NCI-H2227 (cell line): ENCODE data around the gene C16orf74.

Experiments used
- DNase-seq: peaks from one replicate; lab custom pipeline; 2025; ENCODE audit not compliant: unreplicated experiment; lab: John Stamatoyannopoulos, UW

C16orf74 gene

DNA sequence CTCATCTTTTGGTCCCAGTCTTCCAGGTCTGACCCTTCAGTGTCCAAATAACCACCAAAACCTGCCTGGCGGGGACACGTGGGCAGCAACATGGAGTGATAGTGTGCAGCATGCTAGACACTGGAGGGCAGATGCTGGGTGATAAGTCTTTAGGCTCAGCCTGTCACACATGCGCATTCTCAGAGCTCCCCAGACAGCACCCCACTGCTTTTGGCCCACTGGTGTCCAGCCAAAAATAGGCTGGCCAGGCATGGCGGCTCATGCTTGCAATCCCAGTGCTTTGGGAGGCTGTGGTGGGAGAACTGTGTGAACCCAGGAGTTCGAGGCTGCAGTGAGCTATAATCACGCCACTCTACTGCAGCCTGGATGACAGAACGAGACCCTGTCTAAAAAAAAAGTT is 74.4 kb downstream of the C16orf74 start:
- no peak for DNase-seq

DNA sequence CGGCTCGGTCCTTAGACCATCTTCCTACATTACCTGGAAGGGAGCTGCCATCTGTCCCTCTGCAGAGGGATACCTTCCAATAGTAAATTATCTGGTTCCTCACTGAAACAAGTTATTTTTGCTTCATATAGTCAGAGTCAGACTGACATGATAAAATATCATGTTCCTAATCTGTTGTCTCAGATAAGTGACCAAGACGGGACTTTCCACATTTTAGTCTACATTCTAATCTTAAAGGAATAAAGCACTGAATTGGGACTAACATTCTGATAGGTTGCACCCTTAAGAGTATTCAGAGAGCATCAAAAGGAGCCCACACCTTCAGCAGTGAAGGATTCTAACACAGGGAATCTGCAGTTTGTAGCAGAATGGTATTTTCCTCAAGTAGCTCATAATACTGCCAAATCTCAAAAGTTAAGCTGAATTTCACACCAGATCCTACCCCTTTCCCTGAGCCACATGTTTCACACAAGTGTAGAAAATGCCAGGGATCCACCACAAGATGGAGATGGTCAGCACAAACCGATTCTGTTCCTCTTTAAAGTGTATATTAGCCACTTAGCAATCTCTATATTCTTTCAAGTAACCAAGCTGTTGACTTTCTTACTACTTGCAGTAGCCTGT is 75.5 kb downstream of the C16orf74 start:
- DNase-seq: no peak

DNA sequence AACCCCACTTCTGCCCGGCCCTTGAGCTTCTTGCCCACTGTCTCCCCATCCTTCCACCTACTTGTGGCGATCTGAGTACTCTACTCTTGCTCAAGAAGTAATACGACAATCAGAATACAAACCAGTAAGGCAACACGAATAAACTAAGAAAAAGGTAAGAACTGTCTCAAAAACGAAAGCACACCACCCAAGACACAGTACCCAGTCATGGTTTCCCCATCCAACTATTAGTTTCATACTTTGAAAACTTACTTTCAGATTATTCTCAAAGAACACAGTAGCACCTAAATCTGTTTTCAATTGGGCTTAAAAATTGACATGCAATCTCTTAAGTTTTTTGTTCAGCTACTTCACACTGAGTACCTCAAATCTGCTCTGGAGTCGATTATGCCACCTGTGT is 76.1 kb downstream of the C16orf74 start:
- DNase-seq: no peak

DNA sequence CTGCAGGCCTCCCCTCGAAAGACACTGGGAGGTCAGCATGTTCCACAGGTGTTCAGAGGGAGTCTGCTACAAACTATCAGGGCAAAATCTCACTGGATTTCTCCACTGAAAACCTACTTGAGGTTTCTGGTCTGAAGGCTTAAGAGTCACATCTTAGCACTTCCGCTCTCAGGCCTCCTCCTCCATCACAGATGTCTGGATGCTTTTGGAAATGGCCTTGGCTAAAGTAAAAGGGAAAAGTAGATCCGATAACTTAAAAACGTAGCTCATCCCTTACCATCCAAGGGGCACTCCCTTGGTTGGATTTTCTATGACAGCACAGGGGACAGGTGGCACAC is 76.5 kb downstream of the C16orf74 start:
- no peak for DNase-seq

DNA sequence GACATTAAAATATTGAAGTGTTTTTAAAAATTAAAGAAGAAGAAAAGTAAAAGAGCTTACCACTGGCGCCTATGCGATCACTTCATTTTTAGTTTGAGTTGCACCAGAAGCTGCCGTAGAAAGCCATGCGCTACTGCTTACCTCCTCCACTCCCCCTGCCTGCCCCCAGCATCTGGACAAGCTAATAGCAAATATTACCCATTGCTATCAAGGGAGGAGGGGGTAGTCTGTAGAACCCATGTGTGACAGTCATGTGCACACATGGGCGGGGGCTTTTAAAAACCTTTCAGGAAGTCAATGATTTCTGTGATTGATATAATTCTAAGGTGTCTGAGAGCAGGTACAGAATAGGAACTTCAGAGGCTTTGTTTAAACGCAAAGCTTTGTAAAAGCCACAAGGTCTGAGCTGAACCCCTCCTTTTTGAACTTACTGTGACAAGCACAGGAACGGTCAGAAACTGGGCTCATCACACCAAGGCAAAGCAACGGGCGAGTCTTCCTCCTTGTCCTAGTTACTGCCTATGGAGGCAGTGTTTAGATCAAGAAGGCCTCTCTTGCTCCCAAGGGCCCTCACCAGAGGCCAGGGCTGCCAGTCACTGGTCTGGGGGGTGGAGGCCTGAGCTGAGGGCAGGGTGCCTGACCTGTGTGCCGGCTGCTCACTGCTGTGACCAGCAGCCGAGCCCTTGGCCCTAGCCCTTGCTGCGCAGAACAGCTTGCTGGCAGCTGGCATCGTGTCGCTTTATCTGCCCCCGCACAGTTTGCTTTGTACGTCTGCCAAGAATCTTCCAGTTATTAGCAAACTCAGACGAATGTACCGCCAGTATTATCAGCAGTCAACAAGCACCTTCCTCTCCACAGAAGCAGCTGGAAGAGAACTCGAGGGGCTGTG is 77.1 kb downstream of the C16orf74 start:
- DNase-seq: no peak

DNA sequence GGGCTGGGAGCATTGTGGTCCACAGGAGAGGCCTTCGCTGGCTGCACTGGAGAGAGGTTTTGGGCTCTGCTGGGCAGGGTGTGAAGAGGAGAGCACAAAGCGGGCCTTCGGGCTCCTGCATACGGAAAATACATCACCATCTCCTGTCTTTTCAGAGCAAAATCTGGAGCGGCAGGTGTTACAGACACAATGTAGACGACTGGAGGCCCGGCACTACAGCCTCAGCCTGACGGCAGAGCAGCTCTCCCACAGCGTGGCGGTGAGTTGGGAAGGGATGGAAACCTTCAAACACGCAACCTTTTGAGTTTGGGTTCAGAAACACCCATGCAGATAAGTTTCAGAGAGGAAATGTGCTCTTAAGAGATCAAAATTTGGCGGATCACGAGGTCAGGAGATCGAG is 80.1 kb downstream of the C16orf74 start:
- DNase-seq: no peak

DNA sequence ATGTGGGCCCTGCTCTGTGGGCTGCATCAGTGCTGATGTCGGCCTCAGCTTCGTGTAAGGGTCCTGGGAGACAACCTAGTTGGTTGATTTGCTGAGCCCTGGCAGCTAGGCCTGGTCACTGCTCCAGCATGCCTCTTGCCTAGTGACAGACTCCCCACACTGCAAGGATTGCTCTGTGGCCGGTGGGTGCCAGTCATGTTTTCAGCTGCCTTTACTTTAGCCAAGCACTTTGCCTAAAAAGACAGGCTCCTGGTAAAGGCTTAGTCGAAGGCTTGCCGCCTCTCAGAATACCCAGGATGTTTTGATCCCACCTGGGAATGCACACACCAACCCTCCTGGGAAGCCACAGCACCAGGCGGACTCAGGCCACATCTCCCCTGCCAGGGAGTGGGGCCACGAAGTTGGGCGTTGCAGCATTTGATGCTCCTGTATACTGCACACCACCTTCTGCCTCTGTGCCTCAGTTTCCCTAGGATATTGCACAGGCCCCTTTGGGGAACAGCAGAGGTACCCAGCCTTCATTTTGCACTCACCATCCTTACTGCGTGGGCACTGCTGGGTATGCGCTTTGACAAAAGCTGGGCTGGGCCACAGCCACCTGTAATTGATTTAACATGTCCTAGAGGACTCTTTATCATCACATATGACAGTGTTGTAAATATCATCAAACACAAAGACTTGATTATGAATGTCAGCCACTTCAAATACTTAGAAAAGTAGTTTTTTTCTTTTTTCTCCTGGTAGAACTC is 82.0 kb downstream of the C16orf74 start:
- no peak for DNase-seq

DNA sequence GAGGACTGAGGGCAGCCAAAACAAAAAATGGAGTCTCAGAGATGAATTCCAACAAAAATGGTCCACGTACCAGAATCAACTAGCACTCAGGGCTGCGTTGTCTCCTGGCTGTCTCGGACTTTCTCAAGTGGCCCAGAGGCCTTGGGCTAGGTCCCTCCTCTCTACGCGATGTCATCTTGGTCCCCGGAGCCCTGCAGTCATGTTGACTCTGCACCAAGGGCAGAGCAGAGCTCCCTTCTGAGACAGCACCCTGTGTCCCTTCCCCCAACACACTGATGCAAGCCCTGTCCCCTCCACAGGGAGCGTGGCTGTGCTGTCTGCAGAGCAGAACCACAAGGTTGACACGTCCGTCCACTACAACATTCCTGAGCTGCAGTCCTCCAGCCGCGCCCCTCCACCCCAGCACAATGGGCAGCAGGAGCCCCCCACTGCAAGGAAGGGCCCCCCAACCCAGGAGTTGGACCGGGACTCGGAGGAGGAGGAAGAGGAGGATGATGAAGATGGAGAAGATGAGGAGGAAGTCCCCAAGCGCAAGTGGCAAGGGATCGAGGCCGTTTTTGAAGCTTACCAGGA is 83.0 kb downstream of the C16orf74 start:
- no peak for DNase-seq

DNA sequence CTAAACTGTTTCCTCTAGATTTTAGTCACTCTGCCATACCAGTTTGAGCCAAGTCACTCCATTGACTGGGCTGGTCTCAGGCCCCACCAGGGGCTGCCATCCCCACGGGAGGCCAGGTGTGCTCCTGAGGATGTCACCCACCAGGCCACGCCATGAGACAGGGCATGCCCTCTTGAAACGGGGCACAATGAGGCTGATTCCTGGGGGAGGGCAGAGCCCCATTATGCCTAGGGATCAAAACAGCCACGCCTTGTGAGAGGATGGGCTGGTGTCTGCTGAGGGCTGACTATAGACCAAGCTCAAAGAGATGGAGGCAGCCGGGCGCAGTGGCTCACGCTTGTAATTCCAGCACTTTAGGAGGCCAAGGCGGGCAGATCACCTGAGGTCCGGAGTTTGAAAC is 83.6 kb downstream of the C16orf74 start:
- no peak for DNase-seq

DNA sequence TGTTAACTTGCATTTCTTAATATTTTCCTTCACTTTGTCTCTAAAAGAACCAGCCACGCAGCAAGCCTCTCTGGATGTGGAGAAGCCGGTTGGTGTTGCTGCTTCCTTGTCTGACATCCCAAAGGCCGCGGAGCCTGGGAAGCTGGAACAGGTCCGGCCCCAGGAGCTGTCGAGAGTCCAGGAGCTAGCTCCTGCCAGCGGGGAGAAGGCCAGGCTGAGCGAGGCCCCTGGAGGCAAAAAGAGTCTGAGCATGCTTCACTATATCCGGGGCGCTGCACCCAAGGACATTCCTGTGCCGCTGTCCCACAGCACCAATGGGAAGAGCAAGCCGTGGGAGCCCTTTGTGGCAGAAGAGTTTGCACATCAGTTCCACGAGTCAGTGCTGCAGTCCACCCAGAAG is 85.0 kb downstream of the C16orf74 start:
- DNase-seq: no peak

DNA sequence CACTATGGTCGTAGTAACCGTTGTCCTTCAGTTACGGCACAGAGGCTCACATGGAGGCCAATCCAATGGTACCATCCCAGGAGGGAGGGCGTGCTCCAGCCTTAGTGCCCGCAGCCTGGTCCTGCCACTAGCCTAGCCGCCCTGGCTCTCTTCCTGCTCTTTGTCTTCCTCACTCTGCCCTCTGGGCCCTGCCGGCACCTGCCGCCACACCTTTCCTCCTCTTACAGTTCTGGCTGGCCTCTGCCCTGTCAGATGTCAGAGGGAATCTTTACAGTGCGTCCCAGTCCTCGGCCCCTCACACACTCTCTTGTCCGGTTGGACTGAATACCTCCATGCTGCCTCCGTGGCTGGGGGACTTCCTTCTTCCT is 85.5 kb downstream of the C16orf74 start:
- no peak for DNase-seq

DNA sequence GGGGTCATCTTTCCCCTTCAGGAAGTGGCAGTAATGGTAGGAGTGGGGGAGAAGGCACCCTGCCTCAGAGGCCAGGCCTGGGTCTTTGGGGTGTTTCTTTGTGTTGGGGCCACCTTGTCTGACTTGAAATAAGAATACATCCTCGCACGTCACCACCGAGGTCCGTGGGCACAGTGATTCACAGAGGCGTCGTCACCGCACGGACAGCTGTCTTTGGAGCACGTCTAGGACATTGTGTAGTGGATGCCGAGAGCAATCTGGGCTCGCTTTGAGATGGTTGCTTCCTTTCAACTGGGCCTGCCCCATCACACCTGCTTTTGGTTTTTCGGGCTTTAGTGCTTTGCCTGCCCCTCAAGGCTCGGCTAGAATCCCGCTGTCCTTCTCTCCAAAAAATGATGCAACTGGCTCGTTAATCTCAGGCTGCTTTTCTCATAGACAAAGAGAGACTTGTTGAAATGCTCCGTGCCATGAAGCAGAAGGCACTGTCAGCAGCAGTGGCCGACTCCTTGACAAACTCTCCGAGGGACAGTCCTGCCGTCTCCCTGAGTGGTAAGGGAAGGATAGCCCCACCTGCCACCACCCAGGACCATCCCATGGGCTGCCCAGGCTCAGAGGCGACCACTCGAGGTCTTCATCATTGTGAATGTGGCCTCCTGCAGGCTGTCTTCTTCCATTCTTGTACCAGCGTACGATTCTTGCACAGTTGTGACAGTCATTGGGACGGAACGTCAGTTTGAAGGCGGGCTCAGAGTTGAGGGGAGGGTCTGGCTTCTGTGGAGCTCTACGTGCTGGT is 86.1 kb downstream of the C16orf74 start:
- DNase-seq: no peak

DNA sequence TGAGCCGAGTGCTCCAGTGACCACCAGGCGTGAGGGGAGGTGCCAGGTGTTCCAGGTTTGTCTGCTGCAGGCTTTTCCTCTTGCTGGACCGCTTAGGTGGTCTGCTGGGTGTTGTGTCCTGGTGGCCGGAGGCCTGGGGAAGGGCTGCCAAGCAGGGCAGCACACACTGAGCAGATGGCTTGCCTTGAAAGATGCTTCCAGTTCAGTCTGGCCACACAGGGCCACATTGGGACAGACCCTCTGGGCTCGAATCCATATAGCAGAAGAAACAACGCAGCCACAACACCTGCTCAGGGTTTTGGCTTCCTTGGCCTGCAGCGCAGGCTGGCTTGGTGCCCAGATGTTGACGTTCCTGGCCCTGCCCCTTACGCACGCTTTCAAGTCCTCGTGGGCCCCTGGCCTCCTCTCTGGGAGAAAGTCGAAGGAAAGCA is 87.0 kb downstream of the C16orf74 start:
- DNase-seq: no peak

DNA sequence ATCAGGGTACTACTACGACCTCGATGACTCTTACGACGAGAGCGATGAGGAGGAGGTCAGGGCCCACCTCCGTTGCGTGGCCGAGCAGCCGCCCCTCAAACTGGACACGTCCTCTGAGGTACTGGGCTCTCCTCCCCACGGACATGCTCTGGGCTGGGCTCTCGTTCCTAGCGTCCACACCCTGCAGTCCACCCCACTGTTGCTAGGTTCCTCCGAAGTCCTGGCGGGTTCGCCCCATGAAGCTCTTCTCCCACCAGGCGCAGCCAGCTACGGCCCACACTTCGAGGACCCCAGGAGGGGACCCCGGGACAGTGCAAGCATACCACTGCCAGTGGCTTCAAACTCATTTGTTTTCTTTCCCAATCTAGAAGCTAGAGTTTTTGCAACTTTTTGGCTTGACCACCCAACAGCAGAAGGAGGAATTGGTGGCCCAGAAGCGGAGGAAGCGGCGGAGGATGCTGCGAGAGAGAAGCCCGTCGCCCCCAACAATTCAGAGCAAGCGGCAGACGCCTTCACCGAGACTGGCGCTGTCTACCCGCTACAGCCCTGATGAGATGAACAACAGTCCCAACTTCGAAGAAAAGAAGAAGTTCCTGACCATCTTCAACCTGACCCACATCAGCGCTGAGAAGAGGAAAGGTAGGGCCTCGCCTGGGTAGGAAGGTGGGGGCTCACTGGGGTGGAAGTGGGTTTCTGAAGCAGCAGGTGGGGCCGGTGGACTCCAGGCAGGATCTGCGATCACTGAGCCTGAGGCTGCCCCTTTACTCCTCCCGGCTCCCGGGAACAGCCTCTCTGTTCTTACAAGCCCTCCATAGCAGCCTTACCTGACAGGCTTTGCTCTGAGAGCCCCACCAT is 87.7 kb downstream of the C16orf74 start:
- no peak for DNase-seq

DNA sequence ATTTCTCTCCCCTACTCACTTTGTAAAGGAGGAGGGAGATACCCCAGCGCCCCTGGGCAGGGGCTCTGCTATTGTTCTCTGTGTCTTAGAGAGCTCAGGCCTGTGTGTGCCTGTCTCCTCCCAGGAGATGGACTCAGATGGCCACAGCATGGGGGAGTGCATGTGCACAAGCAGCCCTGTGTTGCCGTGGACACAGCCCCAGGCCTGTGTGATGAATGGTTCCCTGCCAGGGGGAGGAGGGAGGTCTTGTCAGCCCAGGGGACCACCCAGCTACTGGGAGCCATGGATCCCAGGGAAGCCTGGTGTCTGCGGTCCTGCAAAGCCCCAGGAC is 88.4 kb downstream of the C16orf74 start:
- DNase-seq: peak; percentile 34

DNA sequence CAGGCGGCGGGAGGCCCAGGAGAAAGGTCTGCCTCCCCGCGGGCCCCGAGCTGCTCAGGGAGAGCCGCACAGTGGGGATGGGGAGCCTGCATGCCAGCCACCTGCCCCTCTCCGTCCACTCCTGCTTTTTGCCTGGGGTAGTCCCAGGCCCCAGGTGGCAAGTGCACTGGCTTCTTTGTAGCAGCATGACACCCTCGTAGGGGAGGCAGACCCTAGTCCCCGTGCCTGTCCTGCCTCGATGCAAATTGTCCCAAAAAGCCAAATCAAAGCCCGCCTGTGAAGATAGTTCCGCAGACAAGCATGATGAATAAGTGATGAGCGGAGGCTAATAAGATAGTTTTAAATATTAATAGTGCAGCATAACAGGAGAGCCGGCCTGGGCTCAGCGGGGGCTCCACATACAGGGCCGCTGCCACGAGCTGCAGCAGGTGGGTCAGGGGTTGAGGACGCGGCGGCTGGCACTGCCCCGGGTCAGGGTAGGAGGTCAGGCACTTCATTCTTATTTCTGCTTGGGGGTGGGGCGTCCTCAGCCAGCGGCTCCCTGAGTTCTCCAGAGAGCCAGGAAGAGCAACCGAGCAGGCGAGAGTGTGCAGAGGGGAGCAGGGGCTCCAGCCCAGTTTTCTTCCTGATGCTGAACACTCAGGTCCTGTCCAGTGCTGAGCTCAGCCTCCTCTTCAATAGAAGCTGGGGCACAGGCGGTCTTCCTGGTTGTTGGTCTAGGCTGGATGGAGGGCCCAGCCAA is 89.0 kb downstream of the C16orf74 start:
- no peak for DNase-seq

DNA sequence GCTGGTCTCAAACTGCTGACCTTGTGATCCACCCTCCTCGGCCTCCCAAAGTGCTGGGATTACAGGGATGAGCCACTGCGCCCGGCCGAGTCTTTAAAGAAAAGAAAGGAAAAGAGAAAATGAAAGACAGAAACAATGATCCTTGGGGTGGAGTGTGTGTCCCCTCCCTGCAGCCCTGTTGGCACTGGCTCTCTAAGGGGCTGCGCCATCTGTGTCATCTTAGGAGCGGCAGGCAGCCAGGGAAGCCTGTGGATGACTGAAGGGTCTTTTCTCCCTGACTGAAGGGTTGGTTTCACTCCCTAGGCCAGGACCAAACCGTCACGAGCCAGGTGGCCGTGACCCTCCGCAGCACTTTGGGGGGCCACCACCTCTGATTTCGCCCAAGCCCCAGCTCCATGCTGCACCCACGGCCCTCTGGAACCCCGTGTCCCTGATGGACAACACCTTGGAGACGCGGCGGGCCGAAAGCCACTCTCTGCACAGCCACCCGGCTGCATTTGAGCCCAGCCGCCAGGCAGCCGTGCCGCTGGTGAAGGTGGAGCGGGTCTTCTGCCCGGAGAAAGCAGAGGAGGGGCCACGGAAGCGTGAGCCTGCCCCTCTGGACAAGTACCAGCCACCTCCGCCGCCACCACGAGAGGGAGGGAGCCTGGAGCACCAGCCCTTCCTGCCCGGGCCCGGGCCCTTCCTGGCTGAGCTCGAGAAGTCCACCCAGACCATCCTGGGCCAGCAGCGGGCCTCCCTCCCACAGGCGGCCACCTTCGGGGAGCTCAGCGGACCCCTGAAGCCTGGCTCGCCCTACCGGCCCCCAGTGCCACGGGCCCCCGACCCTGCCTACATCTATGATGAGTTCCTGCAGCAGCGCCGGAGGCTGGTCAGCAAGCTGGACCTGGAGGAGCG is 89.8 kb downstream of the C16orf74 start:
- no peak for DNase-seq

DNA sequence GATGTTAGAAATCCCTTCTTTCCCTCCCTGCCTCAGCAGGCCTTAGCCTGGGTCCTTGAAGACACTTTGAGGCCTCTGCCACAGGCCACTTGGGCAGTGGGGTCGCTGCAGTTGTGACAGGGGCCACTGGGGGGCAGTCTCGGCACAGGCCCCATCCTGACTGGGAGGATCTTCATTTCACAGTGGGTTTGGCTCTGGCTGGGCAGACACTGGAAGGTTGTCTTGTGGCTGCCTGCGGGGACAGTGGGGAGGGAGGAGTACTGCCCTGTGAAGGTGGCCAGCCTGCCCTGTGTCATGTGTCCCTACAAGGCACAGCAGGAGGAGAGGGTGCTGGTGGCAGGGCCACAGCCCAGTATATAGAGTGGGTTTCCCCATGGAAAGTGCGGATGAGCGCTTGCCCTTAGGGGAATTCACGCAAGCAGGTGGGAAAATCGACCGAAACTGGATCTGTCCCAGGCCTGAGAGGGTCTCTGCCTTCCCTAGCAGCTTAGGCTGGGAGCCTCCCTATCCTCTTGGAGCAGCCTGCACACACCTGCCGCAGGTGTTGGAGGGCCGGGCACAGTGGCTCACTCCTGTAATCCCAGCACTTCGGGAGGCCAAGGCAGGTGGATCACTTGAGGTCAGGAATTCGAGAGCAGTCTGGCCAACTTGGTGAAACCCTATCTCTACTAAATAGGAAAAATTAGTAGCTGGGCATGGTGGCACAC is 90.9 kb downstream of the C16orf74 start:
- DNase-seq: peak; percentile 68
